Memory B cell (primary cell): Measurements from ENCODE around the gene KCNN1.
A peak's percentile ranks its signal among the peaks of the same experiment; 100 is the strongest.
"Not testable (repeated sequence)": the region's sequence is repeated elsewhere in the genome, so short reads cannot be mapped to it uniquely, and the experiment has no call there.

ENCODE experiments used
- ATAC-seq: fragments of 150-1000 bp; cut with Tn5 transposase; 2 replicates; pipeline ENCODE4 v1.10.0; 2021; ENCODE audit warnings: low read depth, mild to moderate bottlenecking, moderate library complexity
- DNase-seq, 2 donors: peaks; one replicate each; pipeline ENCODE4 v3.0.0; 2022; ENCODE audit warnings: low spot score in 2 of 2
- H3K27ac Mint-ChIP-seq: one replicate; pipeline ENCODE4 v1.8.0; 2022; ENCODE audit warnings: mild to moderate bottlenecking, moderate library complexity, mixed read lengths
- H3K27me3 Mint-ChIP-seq: one replicate; pipeline ENCODE4 v1.8.0; 2022; ENCODE audit warnings: mixed read lengths
- H3K36me3 Mint-ChIP-seq: one replicate; pipeline ENCODE4 v1.8.0; 2022; ENCODE audit warnings: mild to moderate bottlenecking, mixed read lengths
- H3K4me1 Mint-ChIP-seq: one replicate; pipeline ENCODE4 v1.8.0; 2022; ENCODE audit warnings: mixed read lengths
- H3K4me3 Mint-ChIP-seq: one replicate; pipeline ENCODE4 v1.8.0; 2022; ENCODE audit warnings: mild to moderate bottlenecking, moderate library complexity, mixed read lengths
- H3K9me3 Mint-ChIP-seq: one replicate; pipeline ENCODE4 v1.8.0; 2022; ENCODE audit warnings: mixed read lengths

KCNN1 gene

DNA sequence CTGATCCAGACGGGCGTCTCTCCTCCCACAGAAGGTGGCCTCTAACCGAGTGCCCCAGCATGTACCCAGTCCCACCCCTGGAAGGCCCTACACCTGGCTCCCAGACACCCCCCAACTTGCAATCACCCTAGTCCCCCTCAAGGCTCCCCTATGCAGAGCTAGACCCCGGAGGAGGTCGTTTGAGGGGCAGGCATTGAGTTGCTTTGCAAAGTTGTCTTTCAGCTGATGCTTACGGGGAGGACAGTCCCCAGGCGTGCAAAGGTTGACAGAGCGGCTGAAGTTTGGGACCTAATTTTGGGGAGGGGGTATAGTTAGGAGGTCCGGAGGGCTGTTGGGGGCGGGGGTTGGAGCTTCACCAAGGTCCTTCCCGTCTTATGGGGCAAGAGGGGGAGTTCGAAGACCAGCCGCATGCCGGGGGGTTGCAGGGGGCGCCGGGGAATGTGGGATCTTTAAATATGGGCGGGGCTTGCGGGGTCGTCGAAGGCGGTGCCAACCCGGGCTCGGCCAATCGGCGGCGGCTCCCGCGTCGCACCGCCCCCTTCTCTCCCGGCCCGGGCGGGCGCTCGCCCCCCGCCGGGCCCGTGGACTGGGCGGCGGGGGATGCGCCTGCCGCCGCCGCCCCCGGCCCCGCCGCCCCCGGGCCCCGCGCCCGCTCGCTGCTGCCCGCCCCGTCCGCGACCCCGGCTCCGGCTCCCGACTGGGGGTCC is at the start of gene KCNN1:
KCNN1 (plus strand) TSS at position 558 of the 707 bp plus-strand sequence. CDS start 6,782 bp downstream, outside the sequence.
- DNase-seq = no peak
- no peak within 1 kb of the TSS for H3K27ac Mint-ChIP-seq
- H3K4me1 Mint-ChIP-seq = peaks cover 6% of the 10 kb centered on the region
- peak within 1 kb of the TSS; percentile 79 for H3K4me3 Mint-ChIP-seq
- H3K36me3 Mint-ChIP-seq = no peaks in the 10 kb centered on the region
- no peaks in the 10 kb centered on the region for H3K9me3 Mint-ChIP-seq
- ATAC-seq = peak; percentile 41
- H3K27me3 Mint-ChIP-seq = peaks cover 29% of the 10 kb centered on the region

DNA sequence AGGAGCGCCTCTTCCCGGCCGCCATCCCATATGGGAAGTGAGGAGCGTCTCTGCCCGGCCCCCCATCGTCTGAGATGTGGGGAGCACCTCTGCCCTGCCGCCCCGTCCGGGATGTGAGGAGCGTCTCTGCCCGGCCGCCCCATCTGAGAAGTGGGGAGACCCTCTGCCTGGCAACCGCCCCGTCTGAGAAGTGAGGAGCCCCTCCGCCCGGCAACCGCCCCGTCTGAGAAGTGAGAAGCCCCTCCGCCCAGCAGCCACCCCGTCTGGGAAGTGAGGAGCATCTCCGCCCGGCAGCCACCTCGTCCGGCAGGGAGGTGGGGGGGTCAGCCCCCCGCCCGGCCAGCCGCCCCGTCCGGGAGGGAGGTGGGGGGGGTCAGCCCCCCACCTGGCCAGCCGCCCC is 48.8 kb upstream of the KCNN1 start:
- H3K9me3 Mint-ChIP-seq, H3K27me3 Mint-ChIP-seq, H3K4me1 Mint-ChIP-seq, H3K36me3 Mint-ChIP-seq, H3K4me3 Mint-ChIP-seq, H3K27ac Mint-ChIP-seq, ATAC-seq, DNase-seq: not testable (repeated sequence)

DNA sequence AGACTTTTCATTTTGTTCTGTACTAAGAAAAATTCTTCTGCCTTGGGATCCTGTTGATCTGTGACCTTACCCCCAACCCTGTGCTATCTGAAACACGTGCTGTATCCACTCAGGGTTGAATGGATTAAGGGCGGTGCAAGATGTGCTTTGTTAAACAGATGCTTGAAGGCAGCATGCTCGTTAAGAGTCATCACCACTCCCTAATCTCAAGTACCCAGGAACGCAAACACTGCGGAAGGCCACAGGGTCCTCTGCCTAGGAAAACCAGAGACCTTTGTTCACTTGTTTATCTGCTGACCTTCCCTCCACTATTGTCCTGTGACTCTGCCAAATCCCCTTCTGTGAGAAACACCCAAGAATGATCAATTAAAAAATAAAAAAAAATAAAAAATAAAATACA is 47.8 kb upstream of the KCNN1 start:
- H3K9me3 Mint-ChIP-seq, H3K27ac Mint-ChIP-seq, H3K27me3 Mint-ChIP-seq, H3K4me1 Mint-ChIP-seq, H3K36me3 Mint-ChIP-seq, ATAC-seq, DNase-seq, H3K4me3 Mint-ChIP-seq: not testable (repeated sequence)

DNA sequence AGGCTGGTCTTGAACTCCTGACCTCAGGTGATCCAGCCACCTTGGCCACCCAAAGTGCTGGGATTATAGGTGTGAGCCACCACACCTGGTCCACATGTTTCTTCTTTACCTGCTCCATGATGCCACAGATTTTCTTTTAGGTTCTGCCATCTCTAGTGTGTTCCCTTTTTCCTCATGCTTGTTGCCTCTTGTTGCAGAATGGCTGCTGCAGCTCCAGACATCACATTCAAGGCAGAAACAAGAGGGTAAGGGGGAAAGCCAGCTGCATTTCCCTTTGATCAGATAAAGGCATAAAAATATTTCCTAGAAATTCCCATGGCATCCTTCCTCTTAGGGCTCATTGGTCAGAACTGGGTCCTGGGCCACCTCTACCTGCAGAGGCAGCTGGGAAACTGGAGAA is 46.4 kb upstream of the KCNN1 start:
- H3K9me3 Mint-ChIP-seq = no peaks in the 10 kb centered on the region
- H3K4me3 Mint-ChIP-seq = no peak overlapping the region
- no peaks in the 10 kb centered on the region for H3K36me3 Mint-ChIP-seq
- H3K27ac Mint-ChIP-seq = no peak overlapping the region
- DNase-seq (no peak), ATAC-seq (no peak)
- H3K27me3 Mint-ChIP-seq = peaks cover 5% of the 10 kb centered on the region
- no peaks in the 10 kb centered on the region for H3K4me1 Mint-ChIP-seq

DNA sequence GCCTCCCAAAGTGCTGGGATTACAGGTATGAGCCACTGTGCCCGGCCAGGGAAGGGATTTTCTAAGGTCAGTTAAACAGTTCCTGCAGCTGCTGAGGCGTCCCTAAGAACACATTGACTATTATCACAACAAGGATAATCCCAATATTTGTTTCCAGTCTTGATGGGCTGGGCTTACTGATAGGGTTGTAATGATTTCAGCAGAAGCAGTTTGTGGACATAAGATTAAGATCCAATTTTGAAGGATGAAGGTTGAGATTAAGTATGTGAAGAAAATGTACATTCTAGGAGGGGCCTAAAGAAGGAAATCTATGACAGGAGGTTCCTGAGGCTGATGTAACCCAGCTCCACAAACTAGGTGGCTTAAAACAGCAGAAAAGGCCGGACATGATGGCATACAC is 44.8 kb upstream of the KCNN1 start:
- no peak overlapping the region for H3K4me3 Mint-ChIP-seq
- H3K9me3 Mint-ChIP-seq = no peaks in the 10 kb centered on the region
- H3K27ac Mint-ChIP-seq = no peak overlapping the region
- ATAC-seq (no peak), DNase-seq (no peak)
- H3K27me3 Mint-ChIP-seq = peaks cover 5% of the 10 kb centered on the region
- H3K36me3 Mint-ChIP-seq = peaks cover 2% of the 10 kb centered on the region
- no peaks in the 10 kb centered on the region for H3K4me1 Mint-ChIP-seq

DNA sequence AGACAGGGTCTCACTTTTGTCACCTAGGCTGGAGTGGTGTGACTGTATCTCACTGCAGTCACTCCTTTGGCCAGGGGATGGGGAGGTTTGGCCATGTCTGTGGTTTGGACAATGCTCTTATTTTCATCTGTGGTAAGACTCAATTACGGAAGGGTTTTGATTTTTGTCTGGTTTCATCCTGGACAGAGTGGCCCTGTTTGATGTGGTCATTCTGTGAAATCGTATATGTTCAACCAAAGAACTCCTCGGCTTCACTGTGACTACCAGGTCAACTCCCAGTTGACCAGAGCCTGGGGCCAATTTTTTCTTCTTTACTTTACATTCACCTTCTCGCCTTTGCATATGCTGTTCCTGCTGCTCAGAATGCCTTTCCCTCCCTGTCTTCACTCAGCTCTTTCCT is 40.9 kb upstream of the KCNN1 start:
- Mint-ChIP-seq H3K4me1 (no peaks in the 10 kb centered on the region), H3K27me3 (peaks cover 3% of the 10 kb centered on the region), H3K36me3 (peaks cover 2% of the 10 kb centered on the region), H3K27ac (no peak overlapping the region), H3K9me3 (no peaks in the 10 kb centered on the region), H3K4me3 (no peak overlapping the region)
- no peak for DNase-seq
- no peak for ATAC-seq

DNA sequence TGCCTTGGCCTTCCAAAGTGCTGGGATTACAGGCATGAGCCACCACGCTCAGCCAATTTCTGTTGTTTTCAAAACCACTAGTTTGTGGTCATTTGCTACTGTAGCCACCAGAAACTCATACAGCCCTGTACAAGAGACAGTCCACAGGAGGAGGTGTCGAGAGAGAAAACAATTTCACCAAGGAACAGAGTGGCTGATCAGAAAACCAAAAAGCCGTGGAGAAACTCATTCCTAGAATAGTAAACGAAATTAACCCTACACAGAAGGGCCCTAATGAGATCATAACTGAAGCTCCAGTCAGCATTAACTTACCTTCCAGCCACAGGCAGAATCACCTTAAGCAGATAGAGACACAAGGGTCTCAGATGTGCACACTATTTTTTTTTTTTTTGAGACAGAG is 37.9 kb upstream of the KCNN1 start:
- Mint-ChIP-seq H3K9me3 (no peaks in the 10 kb centered on the region), H3K36me3 (peaks cover 2% of the 10 kb centered on the region), H3K4me3 (no peak overlapping the region), H3K4me1 (peaks cover 13% of the 10 kb centered on the region), H3K27ac (no peak overlapping the region), H3K27me3 (peaks cover 3% of the 10 kb centered on the region)
- DNase-seq (no peak), ATAC-seq (no peak)

DNA sequence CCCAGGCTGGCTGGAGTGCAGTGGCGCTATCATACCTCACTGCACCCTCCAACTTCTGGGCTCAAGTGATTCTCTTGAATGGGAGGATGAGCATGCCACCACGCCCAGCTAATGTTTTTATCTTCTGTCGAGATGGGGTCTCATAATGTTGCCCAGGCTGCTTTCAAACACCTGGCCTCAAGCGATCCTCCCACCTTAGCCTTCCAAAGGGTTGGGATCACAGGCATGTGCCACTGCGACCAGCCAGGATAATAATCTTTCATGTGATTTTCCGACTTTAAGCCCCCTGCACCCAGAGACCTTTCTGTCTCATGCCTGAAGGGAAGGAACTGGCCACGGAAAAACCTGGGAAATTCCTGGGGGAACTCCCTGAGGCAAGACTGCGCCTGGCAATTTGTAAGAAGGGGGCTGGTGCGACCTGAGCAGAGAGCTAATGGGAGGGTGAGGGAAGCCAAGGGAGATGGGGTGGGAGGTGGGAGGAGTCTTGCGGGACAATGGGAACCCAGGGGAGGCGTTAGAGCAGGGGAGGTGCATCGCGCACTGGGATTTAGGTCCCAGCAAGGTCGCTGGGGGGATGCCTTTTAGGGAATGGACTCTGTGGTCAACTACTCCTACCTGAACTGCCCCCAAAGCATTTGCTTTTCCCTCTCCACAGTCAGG is 35.2 kb upstream of the KCNN1 start:
- Mint-ChIP-seq H3K4me3 (peak overlapping the region; percentile 47), H3K27ac (no peak overlapping the region), H3K9me3 (no peaks in the 10 kb centered on the region), H3K4me1 (peaks cover 13% of the 10 kb centered on the region), H3K36me3 (peaks cover 6% of the 10 kb centered on the region), H3K27me3 (peaks cover 2% of the 10 kb centered on the region)
- ATAC-seq (no peak), DNase-seq (no peak)

DNA sequence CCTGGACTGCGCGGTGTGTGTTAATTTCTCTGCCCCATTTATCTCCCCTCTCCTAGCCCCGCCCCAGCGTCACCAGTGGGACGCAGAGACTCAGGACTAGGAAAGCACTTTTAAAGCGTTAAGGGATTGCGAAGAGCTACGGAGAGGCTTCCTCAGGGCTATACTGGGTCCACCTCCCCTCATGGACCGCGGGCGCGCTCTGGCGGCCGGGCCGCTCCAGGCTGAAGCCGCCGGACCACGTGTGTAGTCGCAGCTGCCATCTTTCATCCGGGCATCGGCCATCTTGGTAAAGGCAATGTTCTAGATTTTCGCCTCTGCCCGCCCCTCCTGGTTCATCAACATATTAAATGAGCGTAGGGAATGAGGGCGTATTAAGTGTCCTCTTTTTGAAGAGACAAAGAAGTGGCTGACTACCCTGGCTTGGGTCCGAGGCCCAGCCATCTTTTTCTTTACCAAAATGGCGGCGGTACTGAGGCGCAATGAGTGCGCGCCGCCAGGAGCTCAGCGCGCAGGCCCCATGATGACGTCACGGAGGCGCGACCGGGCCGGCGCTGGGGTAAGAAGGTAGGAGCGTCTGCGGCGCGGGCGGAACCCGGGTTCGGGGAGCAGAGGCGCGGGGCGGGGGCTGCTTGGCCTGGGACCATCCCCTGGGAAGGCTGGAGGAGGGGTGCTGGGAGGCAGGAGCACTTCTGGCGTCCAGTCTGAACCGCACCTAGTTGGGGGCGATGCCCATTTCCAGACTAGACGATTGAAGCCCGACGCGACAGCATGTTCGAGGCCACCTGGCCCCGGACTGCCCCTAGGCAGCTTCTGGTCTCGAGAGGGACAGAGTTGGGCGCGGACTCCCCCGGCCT is 34.2 kb upstream of the KCNN1 start, which contains the start of gene CCDC124:
CCDC124 (plus strand) TSS at position 531 of the 854 bp plus-strand sequence. CDS start 3,406 bp downstream, outside the sequence.
- Mint-ChIP-seq H3K4me3 (peak within 1 kb of the TSS; percentile 88), H3K27ac (peak within 1 kb of the TSS; percentile 95), H3K9me3 (no peaks in the 10 kb centered on the region), H3K36me3 (peaks cover 4% of the 10 kb centered on the region), H3K27me3 (no peaks in the 10 kb centered on the region), H3K4me1 (peaks cover 13% of the 10 kb centered on the region)
- peak; percentile 92 to 93 for DNase-seq
- ATAC-seq = peak; percentile 94

DNA sequence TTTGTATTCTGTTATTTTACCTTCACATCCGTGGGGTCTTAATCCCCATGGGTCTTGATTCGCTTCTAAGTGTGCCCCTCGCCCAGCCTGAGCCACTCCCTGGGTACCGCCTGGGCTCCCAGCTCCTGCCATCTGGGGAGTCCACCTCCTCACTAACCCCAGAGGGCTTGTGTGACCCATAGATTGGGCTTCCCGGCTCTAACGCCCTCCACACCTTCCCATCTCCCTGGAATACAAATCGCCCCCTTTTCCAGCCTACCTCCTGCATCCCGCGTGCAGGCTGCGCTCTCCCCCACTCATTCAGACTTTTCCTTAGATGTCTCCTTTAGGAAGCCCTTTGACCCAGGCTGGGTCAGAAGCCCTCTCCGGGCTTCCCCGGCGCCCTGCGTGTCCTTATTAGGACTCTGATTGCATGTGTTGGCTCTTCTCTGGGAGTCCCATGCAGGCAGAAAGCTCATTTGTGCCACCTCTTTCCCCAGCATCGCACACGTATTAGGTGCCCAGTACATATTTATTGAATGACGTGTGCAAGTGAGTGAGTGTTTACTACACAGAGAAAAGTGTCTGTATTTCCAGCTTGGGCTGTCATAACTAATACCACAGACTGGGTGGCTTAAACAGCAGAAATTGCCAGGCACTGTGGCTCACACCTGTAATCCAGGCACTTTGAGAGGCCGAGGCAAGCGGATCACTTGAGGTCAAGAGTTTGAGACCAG is 33.3 kb upstream of the KCNN1 start:
- H3K27me3 Mint-ChIP-seq = no peaks in the 10 kb centered on the region
- no peaks in the 10 kb centered on the region for H3K9me3 Mint-ChIP-seq
- peak overlapping the region; percentile 95 for H3K27ac Mint-ChIP-seq
- DNase-seq = peak in 1 of 2 donors; percentile 28
- H3K36me3 Mint-ChIP-seq = peaks cover 4% of the 10 kb centered on the region
- peaks cover 13% of the 10 kb centered on the region for H3K4me1 Mint-ChIP-seq
- no peak for ATAC-seq
- peak overlapping the region; percentile 88 for H3K4me3 Mint-ChIP-seq

DNA sequence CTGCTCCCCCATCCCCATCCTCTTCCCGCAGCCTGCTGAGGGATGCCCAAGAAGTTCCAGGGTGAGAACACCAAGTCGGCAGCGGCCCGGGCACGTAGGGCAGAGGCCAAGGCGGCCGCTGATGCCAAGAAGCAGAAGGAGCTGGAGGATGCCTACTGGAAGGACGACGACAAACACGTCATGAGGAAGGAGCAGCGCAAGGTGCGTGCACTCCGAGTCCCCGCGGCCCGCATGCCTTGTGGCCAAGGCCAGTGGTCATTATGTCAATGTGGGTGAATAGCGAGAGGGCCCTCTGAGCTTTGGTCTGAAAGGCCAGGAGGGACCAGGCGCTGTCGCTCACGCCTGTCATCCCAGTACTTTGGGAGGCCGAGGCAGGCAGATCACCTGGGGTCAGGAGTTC is 30.5 kb upstream of the KCNN1 start:
- H3K27me3 Mint-ChIP-seq = no peaks in the 10 kb centered on the region
- peaks cover 13% of the 10 kb centered on the region for H3K4me1 Mint-ChIP-seq
- no peak overlapping the region for H3K4me3 Mint-ChIP-seq
- DNase-seq (no peak), ATAC-seq (no peak)
- peaks cover 7% of the 10 kb centered on the region for H3K36me3 Mint-ChIP-seq
- H3K27ac Mint-ChIP-seq = no peak overlapping the region
- no peaks in the 10 kb centered on the region for H3K9me3 Mint-ChIP-seq

DNA sequence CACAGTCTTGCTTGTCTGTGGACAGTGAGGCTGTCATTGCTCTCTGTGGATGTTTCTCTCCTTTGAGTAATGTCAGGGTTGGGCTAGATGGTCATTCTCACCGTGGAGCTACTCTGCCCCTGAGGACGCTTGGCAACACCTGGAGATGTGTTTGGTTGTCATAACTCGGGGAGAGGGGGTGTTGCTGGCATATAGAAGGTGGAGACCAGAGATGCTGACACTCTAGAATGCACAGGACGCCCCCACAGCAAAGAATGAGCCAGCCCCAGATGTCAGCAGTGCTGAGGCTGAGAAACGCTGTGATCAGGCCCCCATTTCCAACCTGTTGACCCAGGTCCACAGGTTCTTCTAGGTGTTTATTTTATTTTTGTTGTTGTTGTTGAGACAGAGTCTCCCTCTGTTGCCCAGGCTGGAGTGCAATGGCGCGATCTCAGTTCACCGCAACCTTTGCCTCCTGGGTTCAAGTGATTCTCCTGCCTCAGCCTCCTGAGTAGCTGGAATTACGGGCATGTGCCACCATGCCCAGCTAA is 29.5 kb upstream of the KCNN1 start:
- Mint-ChIP-seq H3K27me3 (no peaks in the 10 kb centered on the region), H3K4me1 (peaks cover 9% of the 10 kb centered on the region), H3K36me3 (peaks cover 10% of the 10 kb centered on the region), H3K9me3 (no peaks in the 10 kb centered on the region), H3K27ac (no peak overlapping the region), H3K4me3 (no peak overlapping the region)
- ATAC-seq (no peak), DNase-seq (no peak)

DNA sequence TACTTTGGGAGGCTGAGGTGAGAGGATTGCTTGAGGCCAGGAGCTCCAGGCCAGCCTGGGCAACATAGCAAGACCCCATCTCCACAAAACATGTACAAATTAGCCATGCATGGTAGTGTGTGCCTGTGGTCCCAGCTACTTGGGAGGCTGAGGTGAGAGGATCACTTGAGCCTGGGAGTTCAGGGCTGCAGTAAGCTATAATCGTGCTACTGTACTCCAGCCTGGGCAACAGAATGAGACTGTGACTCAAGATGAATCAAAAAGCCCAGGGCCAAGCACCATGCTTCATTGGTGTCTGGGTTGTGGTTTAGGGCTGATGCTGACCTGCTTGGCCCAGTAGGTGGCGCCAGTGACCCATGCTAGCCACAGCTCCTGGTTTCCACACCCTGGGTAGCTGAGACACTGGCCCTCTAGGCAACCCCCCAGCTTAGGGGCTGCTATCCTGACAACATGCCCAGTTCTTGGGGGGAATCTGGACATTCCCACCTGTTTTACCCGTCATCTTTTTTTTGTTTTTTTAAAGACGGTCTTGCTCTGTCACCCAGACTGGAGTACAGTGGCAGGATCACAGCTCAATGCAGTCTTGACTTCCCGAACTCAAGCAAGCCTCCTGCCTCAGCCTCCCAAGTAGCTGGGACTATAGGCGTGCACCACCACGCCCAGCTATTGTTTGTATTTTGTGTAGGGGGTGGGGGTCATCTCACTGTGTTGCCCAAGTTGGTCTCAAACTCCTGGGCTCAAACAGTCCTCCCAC is 28.6 kb upstream of the KCNN1 start:
- H3K4me1 Mint-ChIP-seq = peaks cover 6% of the 10 kb centered on the region
- peak; percentile 98 for ATAC-seq
- no peak overlapping the region for H3K4me3 Mint-ChIP-seq
- H3K27ac Mint-ChIP-seq = no peak overlapping the region
- DNase-seq = peak; percentile 84
- peaks cover 10% of the 10 kb centered on the region for H3K36me3 Mint-ChIP-seq
- H3K9me3 Mint-ChIP-seq = no peaks in the 10 kb centered on the region
- no peaks in the 10 kb centered on the region for H3K27me3 Mint-ChIP-seq
